Effector CD4-positive, alpha-beta T cell (primary cell): ENCODE results near the gene PRMT7.

Experiments used
- DNase-seq: peaks from one replicate; pipeline ENCODE4 v3.0.0-alpha.2; 2020

PRMT7 gene

DNA sequence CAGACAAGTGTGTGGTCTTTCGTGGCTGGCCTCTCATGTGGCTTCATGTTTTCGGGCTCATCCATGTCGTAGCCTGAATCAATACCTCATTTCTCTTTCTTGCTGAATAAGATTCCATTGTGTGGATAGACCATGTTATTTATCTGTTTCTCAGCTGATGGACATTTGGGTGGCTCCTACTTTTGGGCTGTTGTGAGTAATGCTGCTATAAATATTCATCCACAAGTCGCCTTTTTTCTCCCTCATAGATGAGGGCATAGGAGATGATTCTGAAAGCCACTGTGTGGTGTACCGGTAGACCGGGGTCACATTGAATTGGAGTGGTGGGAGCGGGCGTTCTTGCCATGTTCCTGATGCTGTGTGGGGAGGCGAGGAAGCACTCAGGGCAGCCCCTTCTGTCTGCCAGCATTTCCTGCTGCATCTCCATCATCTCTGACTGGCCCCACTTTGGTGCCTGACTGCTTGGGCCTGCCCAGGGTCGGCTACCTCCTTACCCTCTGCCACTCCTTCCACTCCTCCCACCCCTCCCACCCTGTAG is 40.1 kb downstream of the PRMT7 start:
- no peak for DNase-seq

DNA sequence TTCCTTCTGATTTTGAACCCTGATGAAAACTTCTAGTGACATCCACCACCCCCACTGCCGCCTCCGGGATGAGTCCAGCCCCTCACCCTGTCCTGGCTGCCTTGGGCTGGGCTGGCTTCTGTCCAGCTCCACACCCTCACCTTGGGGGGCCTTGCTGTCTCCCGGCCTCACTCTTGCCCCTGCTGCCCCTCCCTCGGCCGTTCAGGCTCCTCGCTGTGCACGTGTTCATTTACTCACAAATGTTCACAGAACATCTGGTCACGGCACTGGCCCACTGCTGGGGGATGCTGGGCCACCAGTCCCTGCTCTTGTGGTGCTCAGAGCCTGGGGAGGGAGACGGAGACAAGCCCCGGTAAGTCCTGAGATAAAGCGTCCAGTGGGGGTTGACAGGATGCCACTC is 40.6 kb downstream of the PRMT7 start:
- no peak for DNase-seq

DNA sequence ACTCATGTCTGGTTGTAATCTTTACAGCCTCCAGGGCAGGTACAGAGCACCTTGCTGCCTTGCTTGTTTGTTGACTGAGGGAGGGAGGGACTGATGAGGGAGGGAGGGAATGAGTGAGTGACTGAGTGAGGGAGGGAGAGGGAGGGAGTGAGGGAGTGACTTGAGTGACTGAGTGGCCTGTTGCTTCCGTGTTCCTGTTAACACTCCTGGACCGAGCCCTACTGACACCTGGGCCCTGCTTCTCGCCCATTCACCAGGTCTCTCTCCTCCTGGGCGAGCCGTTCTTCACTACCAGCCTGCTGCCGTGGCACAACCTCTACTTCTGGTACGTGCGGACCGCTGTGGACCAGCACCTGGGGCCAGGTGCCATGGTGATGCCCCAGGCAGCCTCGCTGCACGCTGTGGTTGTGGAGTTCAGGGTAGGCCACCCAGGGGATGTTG is 41.2 kb downstream of the PRMT7 start:
- DNase-seq, result no peak

GRCh38 chr16:68353366-68353765 is 42.5 kb downstream of the PRMT7 start:
- no peak for DNase-seq

DNA sequence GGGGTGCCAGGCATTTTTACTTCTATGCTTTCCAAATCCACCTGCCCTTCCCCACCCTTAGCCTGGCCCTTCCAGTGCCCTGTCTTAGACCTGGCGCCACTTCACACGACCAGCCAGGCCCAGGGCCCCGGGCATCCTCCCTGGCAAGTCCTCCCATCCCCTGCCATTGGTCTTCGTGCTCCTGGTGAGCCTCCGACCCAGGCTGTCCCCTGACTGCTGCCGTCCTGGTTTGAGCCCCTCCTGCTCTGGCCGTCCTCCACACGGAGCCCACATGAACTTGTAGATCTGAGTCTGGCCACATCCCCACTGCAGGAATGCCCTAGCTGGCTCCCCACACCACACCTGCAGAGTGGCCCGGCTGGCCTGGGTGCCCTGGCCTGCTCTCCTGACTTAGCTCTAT is 44.0 kb downstream of the PRMT7 start:
- no peak for DNase-seq

- no peak for DNase-seq
These were observed 44.8 kb downstream of the PRMT7 start for GRCh38 chr16:68355447-68356248.

DNA sequence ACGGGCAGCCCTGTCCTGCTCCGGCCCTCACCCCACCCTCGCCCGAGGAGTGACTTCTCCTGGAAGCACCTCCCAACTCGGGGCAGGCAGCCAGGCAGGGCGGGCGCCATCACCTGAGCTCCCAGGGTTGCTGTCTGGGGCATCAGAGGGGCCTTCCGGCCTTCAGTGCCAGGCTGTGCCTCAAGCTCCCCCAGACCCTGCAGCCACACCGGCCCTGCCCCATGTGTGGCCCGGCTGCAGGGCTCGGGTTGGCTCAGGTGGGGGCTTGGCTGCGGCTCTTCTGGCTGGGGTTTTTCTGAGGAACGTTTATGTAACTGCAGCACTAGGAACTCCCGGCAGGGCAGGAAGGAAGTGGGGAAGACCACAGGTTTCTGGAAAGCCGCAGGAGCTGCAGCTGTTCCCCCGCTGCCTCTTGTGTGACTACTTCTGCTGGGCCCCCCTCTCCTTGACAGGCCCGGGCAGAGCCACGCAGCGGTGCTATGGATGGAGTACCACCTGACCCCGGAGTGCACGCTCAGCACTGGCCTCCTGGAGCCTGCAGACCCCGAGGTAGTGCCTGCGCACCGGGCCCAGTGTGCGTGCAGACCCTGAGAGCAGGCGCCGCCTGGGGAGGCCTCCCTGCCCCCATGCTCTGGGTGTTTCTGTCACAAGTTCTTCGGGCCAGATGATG is 45.6 kb downstream of the PRMT7 start:
- peak; percentile 30 for DNase-seq

DNA sequence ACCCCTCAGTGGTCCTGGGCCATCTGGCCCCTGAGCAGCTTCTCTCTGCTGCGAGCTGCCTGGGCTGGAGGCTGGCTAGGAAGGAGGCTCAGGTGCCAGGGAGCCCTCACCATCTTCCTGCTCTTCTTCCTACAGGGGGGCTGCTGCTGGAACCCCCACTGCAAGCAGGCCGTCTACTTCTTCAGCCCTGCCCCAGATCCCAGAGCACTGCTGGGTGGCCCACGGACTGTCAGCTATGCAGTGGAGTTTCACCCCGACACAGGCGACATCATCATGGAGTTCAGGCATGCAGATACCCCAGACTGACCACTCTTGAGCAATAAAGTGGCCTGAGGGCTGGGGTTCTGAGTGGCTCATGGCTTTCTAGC is 46.1 kb downstream of the PRMT7 start:
- DNase-seq, result no peak

DNA sequence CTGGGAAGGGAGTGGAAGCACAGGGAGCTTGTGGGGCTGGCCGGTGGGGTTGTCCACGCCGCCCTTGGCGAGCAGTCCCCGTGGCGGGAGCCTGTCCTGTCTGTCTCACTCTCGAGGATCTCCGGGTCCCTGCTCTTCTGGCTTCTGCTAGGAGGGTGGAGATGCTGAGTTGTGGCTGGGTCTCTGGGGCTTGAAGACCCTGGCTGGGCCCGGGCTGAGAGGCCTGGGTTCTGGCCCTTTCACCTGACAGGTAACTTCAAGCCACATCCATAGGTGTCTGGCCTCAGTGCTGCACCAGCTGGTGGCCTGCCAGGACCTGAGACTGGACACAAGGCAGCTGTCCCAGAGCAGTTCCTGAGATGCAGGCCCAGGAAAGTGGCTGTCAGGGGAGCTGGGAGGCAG is 46.7 kb downstream of the PRMT7 start:
- no peak for DNase-seq

- no peak for DNase-seq
These were observed 47.1 kb downstream of the PRMT7 start for GRCh38 chr16:68357923-68358322.

- no peak for DNase-seq
These were observed 48.1 kb downstream of the PRMT7 start for GRCh38 chr16:68358951-68359350.

DNA sequence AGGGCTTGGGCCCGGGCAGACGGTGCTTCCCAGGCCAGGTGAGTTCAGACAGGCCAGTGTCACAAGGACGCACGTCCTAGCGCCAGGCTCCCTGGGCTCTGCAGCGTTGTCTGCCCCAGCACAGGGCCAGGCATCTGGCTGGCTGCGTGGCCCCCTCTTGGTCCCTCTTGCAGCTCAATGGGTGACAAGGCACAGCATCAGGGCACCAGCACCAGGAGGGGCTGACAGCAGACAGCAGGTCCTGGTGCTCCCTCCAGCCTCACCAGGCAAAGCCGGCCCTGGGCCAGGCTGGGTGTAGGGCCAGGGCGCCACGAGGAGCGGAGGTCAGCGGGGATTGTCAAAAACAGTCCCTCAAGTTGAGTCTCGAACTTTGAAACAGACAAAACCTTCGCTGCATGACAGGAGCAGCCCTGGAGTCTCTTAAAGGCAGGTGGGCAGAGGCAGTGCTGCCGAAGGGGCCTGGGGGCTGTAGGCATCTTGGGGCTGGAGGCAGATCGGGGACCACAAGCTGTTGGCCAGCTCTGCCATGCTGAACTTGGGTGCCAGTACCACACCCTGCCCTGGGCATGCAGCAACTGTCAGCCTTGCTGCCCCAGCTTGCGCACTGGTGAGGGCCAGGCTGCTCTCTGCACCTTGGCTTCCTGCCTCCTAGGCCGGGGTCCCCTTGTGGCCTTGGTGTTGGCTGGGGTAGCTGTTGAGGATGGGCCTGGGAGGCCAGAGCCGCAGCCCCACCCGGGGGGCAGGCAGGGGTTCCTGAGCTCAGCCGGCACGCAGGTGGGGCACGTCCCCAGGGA is 48.8 kb downstream of the PRMT7 start:
- DNase-seq, result no peak

DNA sequence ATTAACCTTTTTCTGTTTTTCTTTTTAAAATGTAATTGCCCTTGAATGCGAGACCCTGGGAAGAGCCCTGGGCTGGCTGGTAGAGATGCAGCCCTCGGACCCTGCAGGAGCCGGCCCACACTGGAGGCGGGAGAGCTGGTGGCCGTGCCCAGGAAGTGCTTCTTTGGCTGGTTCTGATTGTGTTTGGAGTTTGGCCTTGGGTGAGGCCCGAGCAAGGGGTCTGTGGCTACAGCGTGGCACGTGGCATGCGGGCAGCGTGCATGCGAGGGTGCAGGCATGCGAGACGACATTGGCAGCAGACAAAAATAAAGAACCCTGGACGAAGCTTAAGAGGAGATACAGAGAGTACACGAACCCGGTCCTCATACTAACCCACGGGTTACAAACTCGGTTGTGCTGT is 49.7 kb downstream of the PRMT7 start:
- DNase-seq, result no peak

DNA sequence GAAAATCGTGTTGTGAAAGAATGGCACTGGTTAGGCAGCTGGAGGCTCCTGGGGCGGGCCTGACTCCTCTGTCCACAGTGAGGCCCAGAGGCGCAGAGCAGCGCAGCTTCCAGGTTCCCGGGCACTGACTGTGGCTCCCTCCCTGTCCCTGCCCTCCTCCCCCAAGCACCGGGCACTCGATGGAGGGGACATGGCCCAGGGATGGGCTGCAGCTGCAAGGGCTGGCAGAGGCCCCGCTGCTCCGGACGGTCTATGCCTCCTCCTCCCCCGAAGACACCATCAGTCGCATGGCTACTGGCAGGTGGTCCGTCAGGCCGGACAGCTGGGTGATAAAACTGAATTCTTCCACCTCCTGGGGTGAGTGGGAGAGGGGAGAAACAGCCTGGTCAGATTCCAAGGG is 50.1 kb downstream of the PRMT7 start:
- no peak for DNase-seq

DNA sequence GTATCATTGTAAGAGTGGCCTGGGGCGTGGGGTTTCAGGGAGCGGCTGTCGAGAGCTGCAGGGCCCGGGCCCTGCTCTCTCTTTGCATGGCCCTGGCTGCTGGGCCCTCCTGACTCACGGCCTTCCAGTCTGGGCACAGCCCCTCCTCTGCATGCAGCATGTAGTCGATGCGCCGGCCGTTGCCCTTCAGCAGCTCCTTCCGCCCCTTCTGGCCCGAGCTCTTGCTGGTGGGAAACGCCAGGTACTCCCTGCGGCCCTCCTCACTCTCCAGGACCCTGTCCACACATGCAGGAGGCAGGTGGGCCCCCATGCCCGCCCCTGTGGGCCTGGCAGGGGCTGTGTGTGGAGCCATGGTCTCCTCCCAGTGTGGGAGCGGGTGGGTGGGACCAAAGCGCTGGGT is 50.7 kb downstream of the PRMT7 start:
- DNase-seq, result no peak

GRCh38 chr16:68362262-68362913 is 51.6 kb downstream of the PRMT7 start:
- DNase-seq, result no peak

DNA sequence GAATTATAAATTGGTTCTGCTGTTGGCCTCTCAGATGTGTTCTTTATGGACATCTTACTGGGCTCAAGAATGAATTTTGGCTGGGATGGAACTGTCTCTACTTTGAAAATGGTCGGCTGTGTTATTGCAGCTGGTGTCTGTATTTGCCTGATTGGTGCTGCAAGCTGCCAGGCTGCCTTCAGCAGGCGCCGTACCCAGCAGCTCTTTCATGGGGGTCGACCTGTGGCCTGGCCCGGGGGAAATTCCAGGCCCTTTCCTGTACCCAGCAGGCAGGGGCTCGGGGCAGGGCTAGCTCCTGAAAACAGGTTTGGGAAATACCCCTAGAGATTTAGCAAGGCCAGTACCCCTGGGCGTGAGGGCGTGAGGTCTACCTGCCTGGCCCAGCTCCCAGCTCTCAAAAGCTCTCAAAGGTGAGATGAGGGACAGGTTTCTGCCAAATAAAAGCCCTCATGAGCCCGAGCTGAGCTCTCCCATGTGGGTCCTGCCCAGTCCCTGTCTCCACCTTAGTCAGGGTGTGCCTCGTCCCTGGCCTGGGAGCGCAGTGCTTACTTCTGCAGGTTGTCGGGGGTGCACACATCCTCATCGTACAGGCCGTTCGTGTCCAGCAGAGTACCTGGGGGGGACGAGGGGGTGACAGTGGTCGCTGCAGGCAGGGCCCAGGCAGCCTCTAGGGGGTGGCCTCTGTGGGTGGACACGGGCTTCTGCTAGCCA is 52.3 kb downstream of the PRMT7 start:
- no peak for DNase-seq

- DNase-seq, result no peak
These were observed 53.1 kb downstream of the PRMT7 start for GRCh38 chr16:68363658-68364521.

GRCh38 chr16:68364561-68364998 is 53.8 kb downstream of the PRMT7 start:
- no peak for DNase-seq

GRCh38 chr16:68365167-68365817 is 54.5 kb downstream of the PRMT7 start:
- no peak for DNase-seq

- no peak for DNase-seq
These were observed 55.2 kb downstream of the PRMT7 start for GRCh38 chr16:68366062-68366461.
